Stimulated activated CD4-positive, alpha-beta T cell treated with anti-CD3 and anti-CD28 coated beads, Interleukin-15, amount 100 ng/mL, for 1 hour (primary cell): Measurements from ENCODE around the gene NCAM2.

Source experiments
- DNase-seq, 2 donors: peaks; one replicate each; pipeline ENCODE4 v3.0.0-alpha.2; 2020; ENCODE audit warnings: low read depth in 1 of 2, low spot score in 1 of 2

The NCAM2 gene

DNA sequence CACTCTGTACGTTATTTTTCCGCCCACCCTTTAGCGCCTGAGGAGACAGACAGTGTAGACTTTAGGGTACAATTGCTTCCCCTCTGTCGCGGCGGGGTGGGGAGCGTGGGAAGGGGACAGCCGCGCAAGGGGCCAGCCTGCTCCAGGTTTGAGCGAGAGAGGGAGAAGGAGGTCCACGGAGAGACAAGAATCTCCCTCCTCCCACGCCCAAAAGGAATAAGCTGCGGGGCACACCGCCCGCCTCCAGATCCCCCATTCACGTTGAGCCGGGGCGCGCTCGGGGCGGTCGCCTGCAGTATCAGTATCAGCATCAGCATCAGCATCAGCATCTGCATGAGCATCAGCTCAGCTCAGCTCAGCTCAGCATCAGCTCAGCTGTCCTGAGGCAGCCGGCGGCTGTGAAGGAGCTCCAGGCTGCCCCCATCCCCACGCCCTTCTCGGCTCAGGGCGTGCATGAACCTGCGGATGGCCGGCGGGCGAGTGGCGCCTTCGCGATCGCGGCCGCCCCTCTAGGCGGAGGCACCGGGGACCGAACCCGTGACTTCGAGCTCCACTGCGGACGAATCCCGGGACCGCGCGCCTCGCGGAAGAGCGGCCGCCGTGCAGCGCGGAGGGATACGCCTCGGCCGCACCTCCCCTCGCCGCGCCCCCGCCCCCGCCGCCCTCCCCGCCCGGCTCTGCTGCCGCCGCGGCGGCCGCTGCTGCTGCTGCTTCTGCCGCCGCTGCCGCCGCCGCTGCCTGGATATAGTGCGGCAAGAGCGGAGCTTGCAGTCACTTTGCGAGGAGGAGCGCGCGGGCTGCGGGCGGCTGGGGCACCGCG lies at the start of gene NCAM2:
Gene NCAM2 (plus strand): TSS at position 774 of the 820 bp plus-strand sequence.
- peak; percentile 18 to 55 for DNase-seq

DNA sequence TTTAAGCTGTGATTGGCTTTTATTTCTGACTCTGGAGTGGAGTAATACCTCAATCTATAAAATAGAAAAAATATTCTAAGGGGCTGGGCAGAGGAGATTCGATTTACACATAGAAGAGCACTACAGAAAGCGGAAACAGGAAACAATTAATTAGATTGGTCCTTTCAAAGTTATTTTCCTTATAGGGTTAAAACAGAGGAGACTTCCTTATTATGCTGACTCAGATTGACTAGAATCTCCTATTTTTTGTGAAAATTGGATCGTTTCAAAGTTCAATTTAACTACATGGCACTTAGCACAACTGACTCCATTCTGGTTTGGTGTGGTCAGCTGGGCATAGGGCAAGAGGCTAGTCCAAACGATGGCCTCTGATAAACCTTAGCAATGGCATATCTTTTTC lies 48.3 kb upstream of the NCAM2 start:
- no peak for DNase-seq

DNA sequence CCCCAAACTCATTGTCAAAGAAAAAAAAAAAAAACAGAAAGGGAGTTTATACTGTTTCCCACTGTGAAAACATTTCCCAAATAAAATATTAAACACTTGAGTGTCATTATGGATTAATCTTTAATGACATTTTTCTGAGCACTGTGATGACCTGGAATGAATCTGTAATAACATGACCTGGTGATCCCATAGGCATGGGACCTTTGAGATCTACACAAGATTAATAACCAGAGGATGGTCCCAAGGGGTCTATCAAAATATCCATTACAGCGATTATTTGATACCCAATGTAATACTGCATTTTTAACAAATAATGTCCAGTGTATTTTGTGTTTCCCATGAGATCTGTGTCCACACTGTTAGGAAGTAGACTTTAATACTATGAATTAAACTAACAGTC lies 32.4 kb upstream of the NCAM2 start:
- no peak for DNase-seq

DNA sequence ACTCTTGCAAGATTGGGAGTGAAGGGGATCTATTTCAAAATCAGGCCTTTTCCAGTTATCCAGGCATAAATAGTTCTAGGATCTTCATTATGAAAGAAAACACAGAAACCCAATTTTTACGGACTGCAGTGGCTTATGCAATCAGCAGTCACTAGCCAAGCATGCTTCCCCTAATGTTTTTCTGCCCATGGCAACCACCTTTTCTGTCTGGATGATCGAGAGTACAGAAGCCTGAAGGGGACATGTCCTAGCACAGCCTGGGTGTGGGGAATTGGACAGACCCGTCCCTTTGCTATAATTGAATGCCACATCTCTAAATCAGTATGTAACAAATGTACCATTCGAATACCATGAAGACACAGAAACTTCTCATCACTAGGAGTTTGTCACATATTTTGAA lies 29.8 kb upstream of the NCAM2 start:
- no peak for DNase-seq

DNA sequence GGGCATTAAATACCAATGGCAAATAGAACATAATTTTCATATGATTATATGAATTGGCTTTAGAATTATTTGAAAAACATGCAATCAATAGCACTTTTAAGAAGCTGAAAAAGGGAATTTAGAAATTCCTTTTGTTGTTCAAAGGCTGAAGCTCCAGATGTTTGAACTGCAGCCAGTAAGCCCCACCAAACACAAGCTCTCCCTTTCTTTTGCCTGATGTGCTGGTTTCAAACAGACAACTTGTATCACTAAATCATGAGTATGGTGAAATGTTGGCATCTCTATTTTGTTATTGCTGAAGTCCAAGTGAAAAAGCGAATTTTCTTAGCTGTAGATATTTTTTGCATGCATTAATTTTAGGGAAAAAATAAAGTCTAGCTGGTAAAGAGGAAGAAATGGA lies 27.5 kb upstream of the NCAM2 start:
- DNase-seq: no peak

DNA sequence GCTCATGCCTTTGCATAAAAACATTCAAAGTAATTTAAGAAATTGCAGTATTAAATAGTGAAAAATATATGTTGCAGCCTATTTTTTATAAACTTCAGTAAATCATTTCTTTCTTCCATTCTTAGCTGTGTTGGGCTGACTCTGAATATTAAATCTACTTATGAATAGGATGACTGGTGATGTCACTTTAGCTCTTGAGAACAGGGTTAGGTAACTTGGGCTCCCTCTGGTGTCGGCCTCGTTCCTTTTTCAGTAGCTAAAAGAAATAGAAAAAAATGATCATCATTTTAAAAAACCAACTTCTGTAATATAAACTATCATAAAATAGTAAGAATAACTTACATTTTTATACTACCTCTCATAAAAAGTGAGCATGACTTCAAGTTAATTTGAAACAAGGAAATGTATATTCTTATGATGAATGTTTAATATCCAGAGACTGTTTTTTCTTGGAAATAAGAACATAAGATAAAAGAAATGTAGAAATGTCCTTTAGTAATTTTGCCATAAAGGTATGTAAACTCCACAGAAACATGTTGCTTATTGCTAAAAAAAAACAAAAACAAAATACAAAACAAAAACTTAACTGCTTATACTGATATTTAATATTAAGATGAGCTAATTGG lies 26.8 kb upstream of the NCAM2 start:
- no peak for DNase-seq

DNA sequence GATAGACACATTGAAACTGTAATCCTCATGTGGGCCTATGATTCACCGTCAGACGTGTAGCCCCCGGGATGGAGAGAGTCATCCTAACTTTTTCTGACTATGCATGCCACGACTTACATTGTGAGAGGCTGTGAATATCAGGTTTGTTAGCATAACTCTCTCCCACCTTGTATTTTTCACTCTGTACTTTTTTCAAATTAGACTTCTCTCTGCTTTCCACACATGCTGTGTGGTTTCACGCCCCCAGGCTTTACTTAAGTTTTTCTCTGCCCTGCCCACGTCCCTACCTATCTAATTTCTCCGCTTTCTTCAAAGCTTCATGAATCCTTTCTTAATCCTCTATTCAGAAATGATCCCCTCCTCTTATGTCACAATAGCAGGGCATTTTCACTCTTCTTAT lies 3.4 kb upstream of the NCAM2 start:
- DNase-seq: no peak

DNA sequence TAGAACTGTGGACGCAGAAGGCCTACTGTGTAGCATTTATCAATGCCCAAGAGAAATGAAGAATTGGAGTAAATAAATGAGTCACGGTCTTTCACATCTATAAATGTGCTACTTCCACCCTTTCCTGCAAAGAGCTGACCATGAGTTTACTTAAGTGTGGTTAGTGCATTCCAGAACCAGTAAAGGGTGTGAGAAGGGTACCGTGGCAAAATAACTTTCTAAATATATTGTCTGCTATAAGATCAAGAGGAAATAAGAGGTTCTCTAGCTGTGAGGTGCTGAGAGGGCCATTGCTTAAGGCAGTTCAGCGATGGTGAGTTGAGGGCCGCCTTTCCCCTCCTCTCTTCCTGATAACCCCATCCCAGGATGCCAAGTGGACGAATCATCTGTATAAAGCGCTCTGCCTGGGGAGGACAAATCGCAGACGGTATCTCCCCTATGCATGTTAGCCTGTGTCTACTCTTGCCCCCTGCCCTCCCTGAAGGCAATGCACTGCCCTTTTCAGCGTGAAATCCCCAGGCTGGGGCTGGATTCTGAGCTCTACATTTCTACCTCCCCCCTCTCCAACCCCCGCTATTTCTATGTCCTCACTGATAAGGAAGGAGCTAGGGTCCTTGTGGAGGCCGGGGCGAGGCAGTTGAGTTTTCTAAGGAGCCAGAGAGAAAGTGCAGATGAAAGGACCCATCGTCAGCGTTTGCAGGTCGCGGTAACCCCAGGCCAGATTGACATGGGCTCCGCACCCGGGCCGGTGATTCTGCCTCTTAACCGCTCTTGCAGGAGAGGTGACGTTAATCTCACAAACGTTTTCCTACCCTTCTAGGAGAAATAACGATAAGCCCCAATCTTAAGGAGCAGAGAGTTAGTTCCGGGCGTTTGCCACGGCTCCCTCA lies 1.5 kb upstream of the NCAM2 start:
- DNase-seq: no peak

DNA sequence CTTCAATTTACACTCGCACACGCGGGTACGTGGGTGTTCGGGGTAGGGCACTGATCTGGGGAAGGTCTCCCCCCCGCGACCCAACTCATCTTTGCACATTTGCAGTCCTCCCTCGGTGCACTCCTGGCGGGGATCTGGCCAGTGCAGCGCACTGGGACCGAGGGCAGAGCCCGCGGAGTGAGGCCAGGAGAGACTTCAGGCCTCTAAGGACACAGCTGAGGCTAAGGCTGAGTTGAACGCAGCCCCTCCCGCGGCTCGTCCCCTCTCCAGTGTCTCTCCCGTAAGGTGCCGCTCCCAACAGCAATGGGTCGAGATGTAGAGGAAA lies 936 bp upstream of the NCAM2 start:
- no peak for DNase-seq

DNA sequence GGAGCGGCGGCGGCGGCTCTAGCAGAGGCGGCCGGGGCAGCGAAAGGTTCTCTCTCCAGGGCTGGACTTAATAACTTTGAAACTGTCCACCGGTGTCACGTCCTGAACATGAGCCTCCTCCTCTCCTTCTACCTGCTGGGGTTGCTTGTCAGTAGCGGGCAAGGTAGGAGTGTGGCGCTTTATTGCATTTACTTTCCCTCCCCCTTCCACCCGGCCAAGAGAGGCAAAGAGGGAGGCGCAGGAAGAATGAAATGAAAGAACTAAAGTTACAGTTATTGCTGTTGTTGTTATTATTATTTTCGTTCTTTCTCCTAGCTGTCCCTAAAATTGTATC lies 214 bp downstream of the NCAM2 start:
- no peak for DNase-seq

DNA sequence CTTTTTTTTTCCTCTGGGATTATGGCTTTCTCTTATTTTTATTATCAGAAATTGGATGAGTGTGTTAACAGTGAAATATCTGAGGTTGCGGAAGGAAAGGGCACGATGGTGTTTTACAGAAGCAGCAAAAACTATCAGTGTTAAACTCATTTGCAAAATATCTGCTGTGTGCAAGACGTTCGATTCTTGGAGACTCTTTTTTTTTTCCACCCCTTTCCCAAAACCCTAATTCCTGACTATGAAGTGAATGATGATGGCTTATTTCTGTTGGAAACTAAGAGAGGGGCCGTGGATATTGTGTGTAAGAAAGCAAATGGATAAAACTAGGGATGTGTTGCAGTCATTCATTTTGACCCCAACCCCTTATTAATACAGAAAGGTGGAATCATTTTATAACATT lies 677 bp downstream of the NCAM2 start:
- no peak for DNase-seq

DNA sequence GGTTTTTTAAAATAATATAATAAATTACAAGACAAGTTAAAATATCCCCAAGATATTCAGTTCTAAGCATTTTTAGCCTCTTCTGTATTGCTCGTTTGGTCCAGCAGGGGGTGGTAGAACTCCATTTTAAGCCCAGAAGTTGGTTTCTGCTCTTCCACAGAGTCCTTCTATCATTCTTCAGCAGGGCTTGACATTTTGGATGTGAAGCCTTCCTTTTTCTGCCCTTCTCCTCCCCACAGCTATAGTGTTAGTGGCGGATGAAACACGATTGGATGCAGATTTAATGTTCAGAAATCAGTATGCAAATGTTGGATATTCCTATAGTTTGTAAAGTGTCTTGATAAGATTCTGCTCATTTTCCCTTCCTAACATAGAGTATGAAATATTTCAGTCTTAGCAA lies 1.4 kb downstream of the NCAM2 start:
- DNase-seq: no peak

DNA sequence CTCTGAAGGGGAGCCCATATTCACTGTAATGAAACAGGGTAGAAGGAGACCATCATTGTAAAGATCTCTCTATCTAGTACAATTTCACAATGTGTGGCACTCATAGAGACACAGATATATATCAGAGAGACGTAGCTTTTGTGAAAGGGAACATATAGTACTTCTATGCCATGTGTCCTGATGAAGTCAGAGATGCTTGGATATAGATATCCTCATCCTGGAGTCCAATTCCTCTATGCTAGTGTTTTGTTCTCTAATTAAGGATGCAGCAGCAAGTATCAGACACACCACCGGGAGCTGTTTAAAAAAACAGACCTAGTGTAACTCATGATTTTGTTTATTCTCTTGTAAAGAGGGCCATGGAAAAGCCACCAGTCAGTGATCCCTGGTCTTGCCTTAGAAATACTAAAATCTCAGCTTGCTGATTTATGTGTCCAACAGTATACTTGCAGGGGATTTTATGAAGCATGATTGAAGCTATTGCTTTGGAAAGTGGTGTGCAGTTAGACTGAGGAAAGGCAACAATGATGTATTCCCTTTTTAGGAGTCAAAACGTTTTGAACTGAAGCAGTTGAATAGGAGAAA lies 2.5 kb downstream of the NCAM2 start:
- DNase-seq: no peak

DNA sequence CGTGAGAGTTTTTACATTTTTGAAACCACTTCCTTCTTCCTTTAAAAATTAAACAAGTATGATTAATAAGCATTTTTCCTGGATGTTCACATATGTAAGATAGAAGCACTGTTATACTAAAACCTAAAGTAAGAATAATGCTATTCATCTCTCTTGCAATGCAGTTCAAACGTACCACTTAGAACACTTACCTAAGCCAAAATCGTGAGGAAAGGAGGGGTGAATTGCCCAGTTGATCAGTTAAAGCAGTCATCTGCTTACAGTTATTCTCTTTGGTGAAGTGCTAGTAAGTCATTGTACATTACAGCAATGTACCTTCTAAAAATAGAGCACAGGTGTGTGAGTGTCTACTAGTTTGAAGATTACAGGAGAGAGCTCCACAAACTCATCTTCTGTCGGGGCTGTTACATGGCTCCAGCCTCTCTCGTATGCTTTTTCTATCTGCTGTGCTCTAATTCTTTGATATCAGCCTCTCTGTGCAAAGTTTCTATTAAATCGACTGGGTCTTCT lies 3.4 kb downstream of the NCAM2 start:
- no peak for DNase-seq

DNA sequence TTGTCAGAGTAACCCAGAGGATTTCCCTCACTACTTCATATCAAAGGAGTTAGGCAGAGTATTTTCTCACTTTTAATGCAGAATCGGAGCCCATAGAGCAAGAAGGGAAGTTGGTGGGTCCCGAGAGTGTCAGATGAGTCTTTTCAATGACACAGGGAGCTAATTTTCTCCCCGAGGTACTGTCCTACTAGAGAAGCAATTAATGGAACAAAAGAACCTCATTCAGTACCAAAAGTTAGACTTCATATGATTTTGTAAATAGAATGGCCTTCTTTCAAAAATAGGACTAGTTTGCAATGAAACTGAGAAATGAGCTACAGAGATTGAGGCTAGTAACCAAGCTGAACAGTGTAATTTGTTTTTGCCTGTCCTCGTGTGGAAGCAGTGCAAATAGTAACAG lies 3.9 kb downstream of the NCAM2 start:
- no peak for DNase-seq

DNA sequence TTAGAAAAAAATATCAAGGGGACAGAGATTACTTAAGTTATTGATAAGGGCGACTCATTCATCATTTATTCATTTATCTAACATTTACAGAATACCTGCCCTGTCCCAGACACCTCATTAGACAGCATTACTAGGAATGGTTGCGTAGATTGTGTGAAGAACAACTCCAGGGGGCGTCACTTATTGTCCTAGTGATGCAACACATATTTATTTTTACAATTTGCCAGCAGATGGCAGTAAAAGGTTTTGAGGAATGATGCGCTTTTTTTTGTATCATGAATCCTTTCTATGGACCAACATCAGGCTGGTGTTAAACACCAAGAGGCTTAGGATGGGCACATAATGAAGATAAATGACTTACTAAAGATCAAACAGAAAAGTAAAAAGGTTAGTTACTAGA lies 5.5 kb downstream of the NCAM2 start:
- no peak for DNase-seq

DNA sequence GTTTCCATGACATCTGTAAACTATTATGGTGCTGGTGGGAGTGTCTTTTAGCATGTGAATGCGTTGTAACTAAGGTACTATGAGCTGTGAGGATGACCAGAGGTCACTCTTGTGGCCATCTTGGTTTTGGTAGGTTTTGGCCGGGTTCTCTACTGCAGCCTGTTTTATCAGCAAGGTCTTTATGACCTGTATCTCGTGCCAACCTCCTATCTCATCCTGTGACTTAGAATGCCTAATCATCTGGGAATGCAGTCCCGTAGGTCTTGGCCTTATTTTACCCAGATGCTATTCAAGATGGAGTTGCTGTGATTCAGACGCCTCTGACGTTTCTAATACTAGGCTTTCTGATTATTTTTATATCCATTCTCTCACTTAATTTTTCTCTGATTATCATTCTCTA lies 9.4 kb downstream of the NCAM2 start:
- DNase-seq: no peak

DNA sequence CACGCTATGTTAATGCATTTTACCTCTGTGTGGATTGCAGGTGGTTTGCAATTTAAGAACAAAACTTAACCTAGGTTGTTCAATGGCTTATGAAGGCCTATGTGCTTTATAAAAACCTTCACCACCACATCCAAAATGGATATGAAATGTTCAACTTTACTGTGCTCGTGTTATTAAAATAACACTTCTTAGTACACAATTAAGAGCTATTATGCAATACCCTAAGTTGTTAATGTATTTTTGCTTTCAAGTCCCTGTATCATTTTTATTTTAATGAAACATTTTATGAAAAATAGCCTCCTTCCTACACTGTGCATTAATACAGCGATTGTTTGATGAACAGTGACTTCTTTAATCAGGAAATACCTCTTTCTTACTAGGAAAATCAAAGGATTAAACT lies 12.0 kb downstream of the NCAM2 start:
- no peak for DNase-seq

DNA sequence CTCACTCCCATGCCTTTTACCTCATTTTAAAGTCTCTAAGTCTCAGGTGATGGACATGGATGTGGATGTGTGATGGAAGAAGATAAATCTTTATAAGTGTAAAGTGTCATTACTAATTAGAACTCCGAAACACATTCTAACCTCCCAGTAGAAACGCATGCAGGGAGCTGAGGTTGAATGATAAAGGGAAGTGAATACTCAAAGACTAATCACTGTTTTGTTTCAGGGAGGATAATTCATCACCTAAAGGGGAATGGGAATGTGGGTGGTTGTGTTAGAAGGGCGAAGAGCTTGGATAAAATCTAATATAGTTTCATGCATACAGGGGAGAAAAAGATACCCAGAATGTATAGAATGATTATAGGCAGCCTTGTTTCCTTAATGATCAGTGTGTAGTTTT lies 12.5 kb downstream of the NCAM2 start:
- DNase-seq: no peak

DNA sequence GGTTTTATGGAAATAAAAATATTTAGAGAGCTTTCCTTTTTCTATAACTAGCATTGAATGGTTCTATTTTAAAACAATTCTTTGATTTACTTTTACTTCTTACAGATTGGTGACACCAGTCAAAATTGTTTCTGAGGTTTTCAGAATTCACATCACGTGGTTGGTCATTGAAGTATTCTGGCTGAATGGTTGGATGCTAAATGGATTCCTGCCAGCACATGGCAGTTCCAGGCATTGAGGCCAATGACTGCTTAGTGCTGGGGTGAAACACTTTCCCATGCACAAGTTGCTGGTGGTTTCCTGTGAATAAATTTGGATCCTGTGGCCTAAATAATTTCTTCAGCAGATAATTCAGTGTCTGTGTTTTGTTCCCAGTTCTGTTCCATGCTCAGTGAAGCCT lies 20.6 kb downstream of the NCAM2 start:
- no peak for DNase-seq

DNA sequence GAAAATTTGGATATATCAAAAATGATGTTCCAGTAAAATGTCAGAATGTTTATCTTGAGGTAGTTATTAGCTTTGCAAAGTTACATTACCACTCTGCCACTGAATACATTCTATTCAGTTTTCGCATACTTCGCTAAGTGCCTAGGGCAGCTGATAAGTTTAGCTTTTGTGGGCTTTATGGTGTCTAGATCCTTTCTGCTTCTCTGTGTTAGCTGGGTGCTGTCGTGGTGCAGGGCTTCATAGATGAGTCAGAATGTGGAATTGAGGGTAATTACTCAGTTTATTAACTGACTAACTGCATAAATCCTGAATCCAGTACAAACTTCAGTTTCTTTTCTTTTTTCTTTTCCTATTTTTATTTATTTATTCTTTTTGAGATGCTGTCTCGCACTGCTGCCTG lies 21.5 kb downstream of the NCAM2 start:
- DNase-seq: no peak

DNA sequence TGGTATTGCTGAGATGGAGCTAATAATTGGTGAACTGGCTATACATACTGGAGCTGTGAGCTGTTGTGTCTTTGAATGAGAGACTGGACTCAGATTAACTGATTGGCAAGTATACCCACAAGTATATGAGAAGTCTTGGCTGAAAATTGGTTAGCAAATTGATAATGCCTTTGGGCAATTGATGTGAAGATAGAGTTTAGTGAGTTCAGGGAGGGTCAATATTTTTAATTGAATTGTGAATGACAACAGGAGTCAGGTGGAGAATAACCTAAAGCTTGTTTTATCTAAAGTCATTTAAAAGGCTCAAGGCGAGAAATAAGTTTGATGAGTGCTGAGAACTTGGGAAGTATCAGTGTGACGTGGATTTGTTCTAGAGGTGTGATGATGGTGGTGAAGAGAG lies 27.5 kb downstream of the NCAM2 start:
- no peak for DNase-seq
